NB4 (cell line): ENCODE data around the gene INPP5A.

Experiments
- CTCF ChIP-seq: IDR thresholded peaks from one replicate; pipeline ENCODE4 v1.5.1; 2012; ENCODE audit warnings: low read depth, low read length
- POLR2A ChIP-seq: IDR thresholded peaks from 2 replicates; pipeline ENCODE4 v1.6.1; 2011; ENCODE audit warnings: mild to moderate bottlenecking; ENCODE audit not compliant: insufficient read length; ENCODE audit errors: extremely low read depth

DNA sequence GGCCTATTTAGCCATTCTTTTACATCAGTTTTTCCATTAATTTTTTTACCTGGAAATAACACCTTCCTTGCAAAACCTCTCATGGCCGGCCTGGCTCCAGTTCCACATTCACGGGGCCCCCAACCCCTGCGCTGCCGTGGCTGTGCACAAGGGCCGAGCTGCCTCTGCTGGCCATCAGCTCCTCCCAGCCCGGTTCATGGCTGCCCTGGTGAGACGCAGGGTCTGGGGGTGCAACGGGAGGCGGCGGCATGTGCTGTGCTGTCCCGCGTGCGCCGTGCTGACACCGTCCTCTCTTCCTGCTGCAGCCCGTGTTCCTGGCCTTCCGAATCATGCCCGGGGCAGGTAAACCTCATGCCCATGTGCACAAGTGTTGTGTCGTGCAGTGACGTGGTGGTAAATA, 244.0 kb downstream of the INPP5A start:
- no peak for TF ChIP-seq CTCF
- TF ChIP-seq POLR2A, result no peak
